ENCODE data around the gene PELI3.
A peak's percentile ranks its signal among the peaks of the same experiment; 100 is the strongest.
"Not testable (repeated sequence)": the region's sequence is repeated elsewhere in the genome, so short reads cannot be mapped to it uniquely, and the experiment has no call there.

PELI3 gene

DNA sequence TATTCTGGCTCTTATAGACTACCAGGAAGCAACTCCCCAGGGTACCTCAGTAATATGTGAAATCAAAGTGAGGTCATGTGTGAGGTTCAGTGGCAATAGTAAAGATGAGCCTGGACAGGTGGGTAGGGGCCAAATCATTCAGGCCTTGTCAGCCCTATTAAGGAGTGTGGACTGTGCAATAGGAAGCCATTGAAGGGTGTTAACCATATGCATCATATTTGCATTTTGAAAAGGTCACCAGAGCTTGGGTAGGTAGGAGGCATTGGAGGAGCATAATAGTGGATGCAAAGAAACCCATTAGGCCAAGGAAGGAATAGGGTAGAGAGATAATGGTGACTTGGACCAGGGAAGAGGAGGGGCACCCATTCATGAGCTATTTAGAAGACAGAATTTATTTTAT is 19.7 kb upstream of the PELI3 start:
- DNase-seq, result no peak

- peak; percentile 16 for DNase-seq
Measured at GRCh38 chr11:66448523-66448922, 18.2 kb upstream of the PELI3 start.

- peak; percentile 90 for DNase-seq
Measured at GRCh38 chr11:66450560-66450959, 16.1 kb upstream of the PELI3 start.

DNA sequence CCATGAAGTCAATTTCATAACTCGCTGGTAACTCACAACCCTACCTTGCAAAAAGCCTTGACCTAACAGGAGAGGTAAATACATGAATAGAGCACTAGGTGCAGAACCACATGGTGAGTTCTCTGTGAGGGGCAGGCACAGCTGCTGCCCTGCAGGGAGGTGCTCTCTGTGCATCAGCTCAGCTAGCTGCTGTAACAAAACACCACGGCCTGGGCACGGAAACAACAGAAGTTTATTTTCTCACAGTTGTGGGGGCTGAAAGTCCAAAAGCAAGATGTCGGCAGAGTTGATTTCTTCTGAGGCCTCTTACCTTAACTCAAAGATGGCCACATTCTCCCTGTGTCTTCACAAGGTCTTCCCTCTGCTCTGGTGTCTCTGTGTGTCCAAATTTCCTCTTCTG is 15.0 kb upstream of the PELI3 start:
- DNase-seq, result no peak

GRCh38 chr11:66454247-66454646 is 12.5 kb upstream of the PELI3 start:
- DNase-seq, result no peak

- no peak for DNase-seq
Measured at GRCh38 chr11:66454828-66455227, 11.9 kb upstream of the PELI3 start.

DNA sequence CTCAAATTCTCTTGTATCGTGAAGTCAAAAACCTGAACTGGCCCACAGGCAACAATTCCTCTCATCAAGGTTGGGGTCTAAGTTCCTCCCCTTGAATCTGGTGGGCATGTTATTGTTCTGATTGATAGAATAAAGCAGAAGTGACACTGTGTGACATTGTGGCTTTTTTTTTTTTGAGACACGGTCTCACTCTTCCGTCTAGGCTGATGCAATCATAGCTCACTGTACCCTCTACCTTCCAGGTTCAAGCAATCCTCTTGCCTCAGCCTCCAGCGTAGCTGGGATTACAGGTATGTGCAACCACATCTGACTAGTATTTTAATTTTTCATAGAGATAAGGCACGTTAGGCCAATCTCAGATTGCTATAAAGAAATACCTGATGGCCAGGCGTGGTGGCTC is 8.9 kb upstream of the PELI3 start:
- DNase-seq, result peak; percentile 76

- peak; percentile 83 for DNase-seq
Measured at GRCh38 chr11:66459138-66459778, 7.4 kb upstream of the PELI3 start.

DNA sequence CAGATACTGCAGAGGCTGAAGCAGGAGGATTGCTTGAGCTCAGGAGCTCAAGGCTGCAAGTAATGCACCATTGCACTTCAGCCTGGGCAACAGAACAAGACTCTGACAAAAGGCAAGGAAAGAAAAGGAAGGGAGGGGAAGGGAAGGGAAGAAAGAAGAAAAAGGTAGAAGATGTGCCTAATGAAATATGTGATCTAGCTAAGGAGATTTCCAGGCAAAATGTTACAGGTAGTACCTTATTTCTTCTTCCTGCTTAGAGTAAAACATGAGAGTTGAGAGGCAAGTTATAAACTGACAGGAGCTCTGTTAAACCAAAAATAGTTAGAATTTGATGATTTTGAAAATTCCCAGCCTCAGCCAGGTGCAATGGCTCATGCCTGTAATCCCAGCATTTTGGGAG is 4.7 kb upstream of the PELI3 start:
- DNase-seq, result no peak

GRCh38 chr11:66462911-66463310 is 3.8 kb upstream of the PELI3 start:
- DNase-seq, result no peak

- DNase-seq, result not testable (repeated sequence)
Measured at GRCh38 chr11:66464116-66464515, 2.6 kb upstream of the PELI3 start.

GRCh38 chr11:66464916-66465315 is 1.8 kb upstream of the PELI3 start:
- DNase-seq, result no peak

GRCh38 chr11:66465373-66466224 is 1.1 kb upstream of the PELI3 start:
- peak; percentile 51 for DNase-seq

DNA sequence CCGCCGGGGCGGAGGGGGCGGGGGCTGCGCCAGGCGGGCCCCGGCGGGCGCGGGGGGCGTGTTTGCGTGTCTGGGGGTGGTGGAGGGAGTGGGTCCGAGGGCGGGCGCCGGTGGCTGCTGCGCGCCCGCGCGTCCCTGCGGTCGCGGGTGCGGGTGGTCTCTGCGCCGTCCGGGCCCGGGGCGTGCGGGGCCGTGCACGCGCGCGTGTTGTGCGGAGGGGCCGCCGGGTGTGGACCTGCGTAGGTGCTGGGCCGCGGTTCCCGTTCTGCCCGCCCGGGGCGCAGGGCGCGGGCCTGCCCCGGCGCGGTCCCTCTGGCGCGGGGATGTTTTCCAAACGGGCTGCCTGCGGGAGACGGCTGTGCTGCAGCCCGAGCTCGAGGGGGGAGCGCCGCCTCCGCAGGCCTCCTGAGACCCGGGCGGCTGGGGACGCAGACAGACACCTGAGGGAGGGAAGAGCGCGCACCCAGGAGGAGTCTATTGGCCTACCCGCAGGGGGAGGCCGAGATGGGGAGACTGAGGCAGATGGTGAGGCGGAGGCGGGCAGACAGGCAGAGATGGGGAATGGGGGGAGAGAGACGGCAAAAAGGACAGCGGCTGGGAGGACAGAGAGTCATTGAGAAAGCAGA is 442 bp downstream of the PELI3 start:
- DNase-seq, result no peak

- DNase-seq, result peak; percentile 88
Measured at GRCh38 chr11:66467756-66468155, 1.1 kb downstream of the PELI3 start.

DNA sequence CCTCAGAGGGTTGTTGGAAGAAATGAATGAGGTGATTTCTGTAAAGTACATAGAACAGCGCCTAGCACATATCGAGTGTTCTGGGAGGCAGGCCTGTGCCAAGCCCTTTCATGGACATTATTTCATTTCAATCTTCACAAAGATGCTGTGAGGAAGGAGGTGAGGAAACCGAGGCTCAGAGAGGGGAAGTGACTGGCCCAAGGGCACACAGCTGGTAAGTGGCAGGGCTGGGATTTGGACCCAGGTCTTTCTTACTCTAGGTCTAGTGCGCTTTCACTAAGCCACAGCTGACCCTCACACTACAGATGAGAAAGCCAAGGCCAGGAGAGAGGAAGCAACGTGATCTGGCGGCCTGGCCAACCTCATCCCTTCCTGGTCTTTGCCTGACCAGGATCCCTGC is 2.0 kb downstream of the PELI3 start:
- DNase-seq, result no peak

DNA sequence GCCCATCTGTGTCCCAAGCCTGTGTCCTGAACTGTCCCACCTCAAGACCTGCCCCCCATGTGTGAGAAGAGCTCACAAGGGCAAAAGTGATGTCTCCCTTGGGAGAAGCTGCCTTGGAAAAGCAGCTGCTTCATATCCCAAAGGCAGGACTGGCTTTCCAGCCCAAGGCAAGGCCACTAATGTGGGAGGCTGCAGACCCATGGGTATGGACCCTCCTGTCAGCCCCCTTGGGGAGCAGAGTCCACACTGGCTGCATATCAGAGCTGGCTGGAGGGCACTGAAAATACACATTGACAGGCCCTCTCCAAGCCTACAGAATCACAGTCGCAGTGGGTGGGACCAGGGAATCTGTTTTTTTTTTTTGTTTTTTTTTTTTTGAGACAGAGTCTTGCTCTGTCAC is 2.7 kb downstream of the PELI3 start:
- no peak for DNase-seq

DNA sequence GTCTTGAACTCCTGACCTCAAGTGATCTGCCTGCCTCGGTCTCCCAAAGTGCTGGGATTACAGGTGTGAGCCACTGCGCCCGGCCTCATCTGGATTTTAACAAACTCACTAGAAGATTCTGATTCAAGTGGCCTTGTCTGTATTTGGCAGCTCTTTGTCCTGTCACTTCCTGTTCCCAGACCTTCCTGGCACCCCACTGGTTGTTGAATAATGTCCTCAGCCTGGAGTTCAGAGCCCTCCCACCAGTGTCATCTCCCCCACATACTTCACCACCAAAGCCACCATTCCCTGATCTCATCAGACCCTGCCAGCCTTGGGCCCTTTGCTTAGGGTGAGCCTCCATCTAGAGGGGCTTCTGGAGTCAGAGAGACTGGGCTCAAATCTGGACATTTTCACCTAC is 3.3 kb downstream of the PELI3 start:
- DNase-seq, result peak; percentile 28

- DNase-seq, result no peak
Measured at GRCh38 chr11:66471142-66471541, 4.4 kb downstream of the PELI3 start.

DNA sequence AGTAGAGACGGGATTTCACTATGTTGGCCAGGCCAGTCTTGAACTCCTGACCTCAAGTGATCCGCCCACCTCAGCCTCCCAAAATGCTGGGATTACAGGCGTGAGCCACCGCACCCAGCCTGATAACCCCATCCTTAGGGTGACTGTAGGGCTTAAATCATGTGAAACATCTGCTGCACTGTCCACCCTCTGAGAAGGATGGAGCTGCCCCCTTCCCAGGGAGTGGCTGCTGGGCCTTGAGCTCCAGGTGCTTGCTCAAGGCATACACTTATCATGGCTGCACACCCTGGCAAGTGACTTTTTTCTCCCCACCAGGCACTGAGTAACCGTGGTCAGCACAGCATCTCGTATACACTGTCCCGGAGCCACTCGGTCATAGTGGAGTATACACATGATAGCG is 5.3 kb downstream of the PELI3 start:
- DNase-seq, result no peak

DNA sequence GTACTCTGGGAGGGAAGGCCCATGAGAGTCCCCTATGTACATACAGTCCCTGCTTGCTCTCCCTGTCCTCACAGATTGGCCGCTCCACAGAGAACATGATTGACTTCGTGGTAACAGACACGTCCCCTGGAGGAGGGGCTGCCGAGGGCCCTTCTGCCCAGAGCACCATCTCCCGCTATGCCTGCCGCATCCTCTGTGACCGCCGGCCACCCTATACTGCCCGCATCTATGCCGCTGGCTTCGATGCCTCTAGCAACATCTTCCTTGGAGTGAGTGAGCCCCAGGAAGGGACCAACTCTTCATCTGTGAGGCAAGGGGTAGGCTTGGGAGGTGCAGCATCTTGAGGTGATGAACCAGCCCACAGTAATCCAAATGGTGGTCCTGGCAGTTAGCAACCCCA is 6.5 kb downstream of the PELI3 start:
- DNase-seq, result no peak

GRCh38 chr11:66473608-66474515 is 7.2 kb downstream of the PELI3 start:
- DNase-seq, result no peak
